WTC11 (cell line): ENCODE results near the gene MAP4K3. TPM values are rescaled to one million over a fixed set of nuclear protein-coding genes. Genes with fewer than 3 reads are reported as not detected.

Source experiments
- ATAC-seq: fragments of 200-7000 bp; cut with Tn5 transposase; 2 replicates; pipeline ENCODE4 v1.10.0; 2021; ENCODE audit warnings: mild to moderate bottlenecking, moderate library complexity
- CTCF ChIA-PET: fragments of 300-600 bp; sonication (Branson Sonifier 250); formaldehyde crosslinking; loops from one replicate; lab custom pipeline; 2021; ENCODE audit warnings: antibody characterized with exemption; lab: Charles Lee
- POLR2A ChIA-PET: fragments of 350-600 bp; sonication (Branson Sonifier 250); formaldehyde crosslinking; loops from one replicate; lab custom pipeline; 2021; ENCODE audit warnings: antibody characterized with exemption; lab: Charles Lee
- DNase-seq: peaks from one replicate; pipeline ENCODE4 v3.0.0; 2021; ENCODE audit warnings: low spot score
- H3K27ac Mint-ChIP-seq: 2 replicates; pipeline ENCODE4 v1.8.0; 2021; ENCODE audit warnings: mixed read lengths
- H3K27me3 Mint-ChIP-seq: 2 replicates; pipeline ENCODE4 v1.8.0; 2021; ENCODE audit warnings: low read depth, mild to moderate bottlenecking, moderate library complexity, mixed read lengths
- H3K36me3 Mint-ChIP-seq: 2 replicates; pipeline ENCODE4 v1.8.0; 2021; ENCODE audit warnings: mixed read lengths
- H3K4me1 Mint-ChIP-seq: 2 replicates; pipeline ENCODE4 v1.8.0; 2022; ENCODE audit warnings: mixed read lengths
- H3K4me3 Mint-ChIP-seq: 2 replicates; pipeline ENCODE4 v1.8.0; 2021; ENCODE audit warnings: mild to moderate bottlenecking, moderate library complexity, mixed read lengths
- H3K9me3 Mint-ChIP-seq: 2 replicates; pipeline ENCODE4 v1.8.0; 2021; ENCODE audit warnings: mixed read lengths
- AFF4 ChIP-seq: sonication (generic); formaldehyde crosslinking; IDR thresholded peaks from 2 replicates; pipeline ENCODE4 v1.8.1; 2023; ENCODE audit warnings: mild to moderate bottlenecking, missing genetic modification reagents, borderline replicate concordance
- CBFB ChIP-seq: sonication (generic); formaldehyde crosslinking; IDR thresholded peaks from 2 replicates; pipeline ENCODE4 v1.8.1; 2022; ENCODE audit warnings: mild to moderate bottlenecking, low read depth, missing genetic modification reagents
- ETV6 ChIP-seq: sonication (generic); formaldehyde crosslinking; IDR thresholded peaks from 2 replicates; pipeline ENCODE4 v1.8.1; 2022; ENCODE audit warnings: mild to moderate bottlenecking, missing genetic modification reagents
- GABPB1 ChIP-seq: sonication (generic); formaldehyde crosslinking; IDR thresholded peaks from 2 replicates; pipeline ENCODE4 v1.8.1; 2023; ENCODE audit warnings: mild to moderate bottlenecking, missing genetic modification reagents
- IRF1 ChIP-seq: sonication (generic); formaldehyde crosslinking; IDR thresholded peaks from 2 replicates; pipeline ENCODE4 v1.8.0; 2023; ENCODE audit warnings: missing genetic modification reagents
- MLX ChIP-seq: sonication (generic); formaldehyde crosslinking; IDR thresholded peaks from 2 replicates; pipeline ENCODE4 v1.8.1; 2023; ENCODE audit warnings: mild to moderate bottlenecking, missing genetic modification reagents, moderate library complexity
- NFATC4 ChIP-seq: fragments of 250-450 bp; sonication (Bioruptor Pico); IDR thresholded peaks from 2 replicates; pipeline ENCODE4 v1.9.0; 2021; ENCODE audit warnings: mild to moderate bottlenecking
- RORB ChIP-seq: fragments of 250-450 bp; sonication (Bioruptor Pico); IDR thresholded peaks from 2 replicates; pipeline ENCODE4 v1.9.0; 2021; ENCODE audit warnings: mild to moderate bottlenecking
- ZNF138 ChIP-seq: sonication (generic); formaldehyde crosslinking; conservative IDR thresholded peaks from 2 replicates; pipeline ENCODE4 v1.8.1; 2022; ENCODE audit warnings: mild to moderate bottlenecking, moderate library complexity, missing genetic modification reagents
- ZNF219 ChIP-seq: sonication (generic); formaldehyde crosslinking; IDR thresholded peaks from 2 replicates; pipeline ENCODE4 v1.8.0; 2023; ENCODE audit warnings: missing genetic modification reagents, mild to moderate bottlenecking, borderline replicate concordance
- ZNF396 ChIP-seq: fragments of 250-450 bp; sonication (Bioruptor Pico); IDR thresholded peaks from 2 replicates; pipeline ENCODE4 v1.8.0; 2021; ENCODE audit warnings: mild to moderate bottlenecking, moderate library complexity, borderline replicate concordance
- ZNF416 ChIP-seq: fragments of 250-450 bp; sonication (Bioruptor Pico); IDR thresholded peaks from 2 replicates; pipeline ENCODE4 v1.9.0; 2021; ENCODE audit warnings: mild to moderate bottlenecking, inconsistent platforms
- ZNF512 ChIP-seq: sonication (generic); formaldehyde crosslinking; IDR thresholded peaks from 2 replicates; pipeline ENCODE4 v1.8.1; 2022; ENCODE audit warnings: missing genetic modification reagents, borderline replicate concordance
- total RNA-seq: library from RNA; stranded (reverse); gene quantifications from 3 replicates; pipeline ENCODE4 v1.2.3, GENCODE V29; 2021

MAP4K3 gene
- total RNA-seq, 1 experiment from 2014 or later, result 73.2 TPM

- ChIA-PET CTCF (no interaction called here), POLR2A (no interaction called here)
- no peak for DNase-seq
- peak; percentile 51 for ATAC-seq
- no peaks in the 10 kb centered on the region for H3K9me3 Mint-ChIP-seq
- TF ChIP-seq ETV6 (CRISPR knock-in tag), result 0 out of 2 replicates have a peak, but pooled peaks have one; percentile 23
- 0 out of 2 replicates have a peak, but pooled peaks have one; percentile 41 for TF ChIP-seq IRF1 (CRISPR knock-in tag)
- no peak for TF ChIP-seq RORB (CRISPR knock-in tag)
- H3K4me1 Mint-ChIP-seq, result peaks cover 88% of the 10 kb centered on the region
- peak overlapping the region; percentile 93 for H3K27ac Mint-ChIP-seq
- no peaks in the 10 kb centered on the region for H3K27me3 Mint-ChIP-seq
- H3K4me3 Mint-ChIP-seq, result no peak overlapping the region
- no peaks in the 10 kb centered on the region; the same call in 1 of the 2 replicates for H3K36me3 Mint-ChIP-seq
These were observed 33.8 kb downstream of the MAP4K3 start for GRCh38 chr2:39403311-39403710.

- TF ChIP-seq AFF4 (CRISPR knock-in tag) (0 out of 2 replicates have a peak, but pooled peaks have one; percentile 29), ZNF138 (no peak), ZNF396 (CRISPR knock-in tag) (no peak)
- CTCF ChIA-PET, result interaction anchor here (0.7 to 1.0 kb wide), 3 partner anchors 12 to 54 kb away, joined by 3 read pairs; no protein-coding TSS in a partner anchor
- Mint-ChIP-seq H3K36me3 (no peaks in the 10 kb centered on the region; the same call in 1 of the 2 replicates), H3K4me3 (no peak overlapping the region), H3K4me1 (peaks cover 68% of the 10 kb centered on the region), H3K27me3 (no peaks in the 10 kb centered on the region), H3K9me3 (no peaks in the 10 kb centered on the region), H3K27ac (peak overlapping the region; percentile 84; the same call in 1 of the 2 replicates)
- POLR2A ChIA-PET, result interaction anchor here (0.8 kb wide), 1 partner anchor 83 kb away, joined by 3 read pairs; no protein-coding TSS in a partner anchor
- peak; percentile 56 for ATAC-seq
- DNase-seq, result no peak
These were observed 35.8 kb downstream of the MAP4K3 start for GRCh38 chr2:39401319-39401718.

GRCh38 chr2:39399570-39399969 is 37.5 kb downstream of the MAP4K3 start:
- ChIA-PET CTCF (no interaction called here), POLR2A (no interaction called here)
- H3K4me1 Mint-ChIP-seq, result peaks cover 63% of the 10 kb centered on the region
- peak overlapping the region; percentile 87 for H3K27ac Mint-ChIP-seq
- ATAC-seq (no peak), DNase-seq (no peak)
- TF ChIP-seq NFATC4 (CRISPR knock-in tag) (no peak), ZNF512 (no peak), GABPB1 (CRISPR knock-in tag) (no peak), MLX (no peak)
- H3K27me3 Mint-ChIP-seq, result no peaks in the 10 kb centered on the region
- H3K4me3 Mint-ChIP-seq, result no peak overlapping the region
- no peaks in the 10 kb centered on the region for H3K9me3 Mint-ChIP-seq
- H3K36me3 Mint-ChIP-seq, result no peaks in the 10 kb centered on the region; the same call in 1 of the 2 replicates

GRCh38 chr2:39395313-39395712 is 41.8 kb downstream of the MAP4K3 start:
- Mint-ChIP-seq H3K4me3 (no peak overlapping the region), H3K27me3 (no peaks in the 10 kb centered on the region), H3K9me3 (no peaks in the 10 kb centered on the region), H3K4me1 (peaks cover 37% of the 10 kb centered on the region), H3K27ac (peak overlapping the region; percentile 41; the same call in 1 of the 2 replicates), H3K36me3 (no peaks in the 10 kb centered on the region)
- DNase-seq (no peak), ATAC-seq (no peak)
- POLR2A ChIA-PET, result interaction anchor here (2.0 kb wide), 1 partner anchor 19 kb away, joined by 4 read pairs; no protein-coding TSS in a partner anchor
- TF ChIP-seq ZNF416 (no peak), ZNF219 (CRISPR knock-in tag) (no peak), CBFB (CRISPR knock-in tag) (no peak)
- CTCF ChIA-PET, result interaction anchor here (1.3 kb wide), 1 partner anchor 9 kb away, joined by 4 read pairs; no protein-coding TSS in a partner anchor
